Adrenal gland (tissue), 5 donors: ENCODE measurements around the gene TWNK.

Experiments
- POLR2A ChIP-seq, 2 donors: fragments of 450-650 bp; IDR thresholded peaks; one replicate each; pipeline ENCODE4 v1.6.1; 2017; ENCODE audit warnings: antibody characterized with exemption in 2 of 2, mild to moderate bottlenecking in 2 of 2, moderate library complexity in 1 of 2
- TF ChIP-seq, protein P1 (sequence below), 6 experiments: fragments of 450-650 bp in 4 of 6; fragments of 200-600 bp in 2 of 6; sonication (generic) in 1 of 6; IDR thresholded peaks; 1 replicate in 5 of 6; 2 replicates in 1 of 6; pipeline versions ENCODE4 v1.5.1 to v1.8.0; 2016 to 2021; ENCODE audit warnings: antibody characterized with exemption in 6 of 6, mild to moderate bottlenecking in 2 of 6, moderate library complexity in 1 of 6
- donor health status: DM: no; HTN: no; CAD: no.

DNA sequence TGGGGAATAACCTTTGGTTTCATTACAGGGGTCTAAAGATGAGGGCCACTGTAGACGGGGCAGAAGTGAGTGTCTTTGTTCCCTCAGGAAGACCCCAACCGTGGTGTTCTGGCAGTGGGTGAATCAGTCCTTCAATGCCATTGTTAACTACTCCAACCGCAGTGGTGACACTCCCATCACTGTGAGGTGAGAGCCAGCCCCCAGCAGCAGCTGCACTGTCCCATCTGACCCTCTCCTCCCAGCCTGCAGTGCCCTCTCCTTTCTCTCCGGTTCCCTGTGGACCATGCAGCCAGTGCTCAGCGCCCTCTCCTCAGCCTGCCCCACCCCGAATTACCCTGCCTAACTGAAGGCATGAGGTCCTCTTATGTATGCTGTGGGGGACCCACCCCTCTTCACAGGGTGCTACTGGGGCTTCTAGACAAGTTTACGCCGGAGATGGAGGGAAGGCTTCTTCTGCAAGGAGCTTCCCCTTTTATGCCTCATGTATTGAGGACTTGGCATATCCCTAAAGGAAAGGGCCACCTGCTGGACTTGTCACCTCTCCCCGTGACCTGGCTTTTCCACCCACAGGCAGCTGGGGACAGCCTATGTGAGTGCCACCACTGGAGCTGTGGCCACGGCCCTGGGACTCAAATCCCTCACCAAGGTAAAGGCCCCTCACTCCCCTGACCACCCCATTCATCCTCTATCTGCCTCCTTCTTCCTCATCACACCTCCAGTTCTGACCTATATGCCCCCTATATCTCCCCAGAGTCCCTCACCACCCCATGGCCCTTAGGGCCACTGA, 48.8 kb downstream of the TWNK start:
- TF ChIP-seq POLR2A (IDR thresholded peaks at IDR 0.05) = no peak
- TF ChIP-seq, protein P1, sequence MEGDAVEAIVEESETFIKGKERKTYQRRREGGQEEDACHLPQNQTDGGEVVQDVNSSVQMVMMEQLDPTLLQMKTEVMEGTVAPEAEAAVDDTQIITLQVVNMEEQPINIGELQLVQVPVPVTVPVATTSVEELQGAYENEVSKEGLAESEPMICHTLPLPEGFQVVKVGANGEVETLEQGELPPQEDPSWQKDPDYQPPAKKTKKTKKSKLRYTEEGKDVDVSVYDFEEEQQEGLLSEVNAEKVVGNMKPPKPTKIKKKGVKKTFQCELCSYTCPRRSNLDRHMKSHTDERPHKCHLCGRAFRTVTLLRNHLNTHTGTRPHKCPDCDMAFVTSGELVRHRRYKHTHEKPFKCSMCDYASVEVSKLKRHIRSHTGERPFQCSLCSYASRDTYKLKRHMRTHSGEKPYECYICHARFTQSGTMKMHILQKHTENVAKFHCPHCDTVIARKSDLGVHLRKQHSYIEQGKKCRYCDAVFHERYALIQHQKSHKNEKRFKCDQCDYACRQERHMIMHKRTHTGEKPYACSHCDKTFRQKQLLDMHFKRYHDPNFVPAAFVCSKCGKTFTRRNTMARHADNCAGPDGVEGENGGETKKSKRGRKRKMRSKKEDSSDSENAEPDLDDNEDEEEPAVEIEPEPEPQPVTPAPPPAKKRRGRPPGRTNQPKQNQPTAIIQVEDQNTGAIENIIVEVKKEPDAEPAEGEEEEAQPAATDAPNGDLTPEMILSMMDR (IDR thresholded peaks at IDR 0.05) = no peak
